ENCODE data around the gene PON1.

The PON1 gene

GRCh38 chr7:95250571-95250970 lies 73.8 kb downstream of the PON1 start:
- DNase-seq: no peak

Data from activated T-cell treated with anti-CD3 and anti-CD28 coated beads for 4 hours (primary cell).